ENCODE data around the gene TPP1. TPM values are rescaled to one million over a fixed set of nuclear protein-coding genes. Genes with fewer than 3 reads are reported as not detected.

The TPP1 gene
- total RNA-seq, 1 experiment from 2014 or later, result 61.7 TPM

- no TSS peak for BruUV-seq (replicated peaks)
- H3K27ac Mint-ChIP-seq (ENCODE audit: unreplicated experiment), result peak overlapping the region; percentile 1
- H3K4me1 Mint-ChIP-seq (ENCODE audit: low read depth, unreplicated experiment), result no peaks in the 10 kb centered on the region
- peaks cover 6% of the 10 kb centered on the region for H3K36me3 ChIP-seq (ENCODE audit: control insufficient read depth, insufficient read depth, low read length)
- no peaks in the 10 kb centered on the region for H3K27me3 ChIP-seq (replicated peaks; ENCODE audit: control insufficient read depth, insufficient read depth, low read length)
- H3K4me1 ChIP-seq, result peaks cover 14% of the 10 kb centered on the region
- intact Hi-C loops (cut with micrococcal nuclease; ENCODE audit: unreplicated experiment), result no loop called here
- H3K36me3 Mint-ChIP-seq (ENCODE audit: insufficient read depth, unreplicated experiment), result peaks cover 20% of the 10 kb centered on the region
- no peaks in the 10 kb centered on the region for H3K9me3 ChIP-seq
- no peak for TF ChIP-seq CTCF (IDR thresholded peaks at IDR 0.05; ENCODE audit: insufficient read depth in 1 of 2, low read depth in 1 of 2, low read length in 1 of 2, severe bottlenecking in 1 of 2, unreplicated experiment in 1 of 2)
- POLR2A ChIA-PET, result no interaction called here
- DNase-seq, result no peak
- CTCF ChIA-PET, result no interaction called here
- no peaks in the 10 kb centered on the region for H3K27me3 Mint-ChIP-seq (ENCODE audit: insufficient read depth, unreplicated experiment)
- H3K4me3 Mint-ChIP-seq (ENCODE audit: unreplicated experiment), result no peak overlapping the region
- H3K4me3 ChIP-seq (ENCODE audit: low read depth, low read length), result no peak overlapping the region
- H3K9me3 Mint-ChIP-seq (ENCODE audit: unreplicated experiment), result no peaks in the 10 kb centered on the region
Observed at GRCh38 chr11:6598555-6598954, 20.7 kb downstream of the TPP1 start.

- Histone ChIP-seq H3K4me3 (ENCODE audit: low read depth, low read length) (no peak overlapping the region), H3K4me1 (peaks cover 7% of the 10 kb centered on the region; the same call in 1 of the 2 replicates), H3K36me3 (ENCODE audit: control insufficient read depth, insufficient read depth, low read length) (peaks cover 6% of the 10 kb centered on the region), H3K9me3 (no peaks in the 10 kb centered on the region), H3K27me3 (replicated peaks; ENCODE audit: control insufficient read depth, insufficient read depth, low read length) (no peaks in the 10 kb centered on the region)
- Mint-ChIP-seq H3K9me3 (ENCODE audit: unreplicated experiment) (no peaks in the 10 kb centered on the region), H3K27me3 (ENCODE audit: insufficient read depth, unreplicated experiment) (no peaks in the 10 kb centered on the region), H3K27ac (ENCODE audit: unreplicated experiment) (no peak overlapping the region), H3K36me3 (ENCODE audit: insufficient read depth, unreplicated experiment) (peaks cover 24% of the 10 kb centered on the region), H3K4me1 (ENCODE audit: low read depth, unreplicated experiment) (no peaks in the 10 kb centered on the region), H3K4me3 (ENCODE audit: unreplicated experiment) (no peak overlapping the region)
- intact Hi-C loops (cut with micrococcal nuclease; ENCODE audit: unreplicated experiment), result no loop called here
- DNase-seq, result no peak
- no peak for TF ChIP-seq CTCF (IDR thresholded peaks at IDR 0.05; ENCODE audit: insufficient read depth in 1 of 2, low read depth in 1 of 2, low read length in 1 of 2, severe bottlenecking in 1 of 2, unreplicated experiment in 1 of 2)
- POLR2A ChIA-PET, result interaction anchor here (1.4 kb wide), 1 partner anchor 15 kb away, joined by 3 read pairs; the partner anchor contains the start of gene TAF10
- BruUV-seq (replicated peaks), result no TSS peak
- CTCF ChIA-PET, result no interaction called here
Observed at GRCh38 chr11:6596239-6596877, 22.9 kb downstream of the TPP1 start.

- intact Hi-C loops (cut with micrococcal nuclease; ENCODE audit: unreplicated experiment), result no loop called here
- no peak overlapping the region for H3K4me3 ChIP-seq (ENCODE audit: low read depth, low read length)
- CTCF ChIA-PET, result interaction anchor here (0.6 kb wide), 1 partner anchor 89 kb away, joined by 3 read pairs; the partner anchor contains the start of gene MRPL17
- Mint-ChIP-seq H3K36me3 (ENCODE audit: insufficient read depth, unreplicated experiment) (peaks cover 19% of the 10 kb centered on the region), H3K4me1 (ENCODE audit: low read depth, unreplicated experiment) (no peaks in the 10 kb centered on the region), H3K9me3 (ENCODE audit: unreplicated experiment) (no peaks in the 10 kb centered on the region), H3K27ac (ENCODE audit: unreplicated experiment) (no peak overlapping the region), H3K27me3 (ENCODE audit: insufficient read depth, unreplicated experiment) (no peaks in the 10 kb centered on the region), H3K4me3 (ENCODE audit: unreplicated experiment) (no peak overlapping the region)
- H3K4me1 ChIP-seq, result peaks cover 7% of the 10 kb centered on the region; the same call in 1 of the 2 replicates
- BruUV-seq (replicated peaks), result no TSS peak
- POLR2A ChIA-PET, result no interaction called here
- no peaks in the 10 kb centered on the region for H3K27me3 ChIP-seq (replicated peaks; ENCODE audit: control insufficient read depth, insufficient read depth, low read length)
- H3K9me3 ChIP-seq, result no peaks in the 10 kb centered on the region
- DNase-seq, result no peak
- no peaks in the 10 kb centered on the region; the same call in none of the 2 replicates for H3K36me3 ChIP-seq (ENCODE audit: control insufficient read depth, insufficient read depth, low read length)
- no peak for TF ChIP-seq CTCF (IDR thresholded peaks at IDR 0.05; ENCODE audit: insufficient read depth in 1 of 2, low read depth in 1 of 2, low read length in 1 of 2, severe bottlenecking in 1 of 2, unreplicated experiment in 1 of 2)
Observed at GRCh38 chr11:6594142-6594768, 25.0 kb downstream of the TPP1 start.
